ENCODE results near the gene BCL11B. TPM values are rescaled to one million over a fixed set of nuclear protein-coding genes. Genes with fewer than 3 reads are reported as not detected.
A peak's percentile ranks its signal among the peaks of the same experiment; 100 is the strongest.

BCL11B gene
- total RNA-seq, 4 donors from 2014 or later = under 0.01 to 1.1 (median 0.39) TPM

DNA sequence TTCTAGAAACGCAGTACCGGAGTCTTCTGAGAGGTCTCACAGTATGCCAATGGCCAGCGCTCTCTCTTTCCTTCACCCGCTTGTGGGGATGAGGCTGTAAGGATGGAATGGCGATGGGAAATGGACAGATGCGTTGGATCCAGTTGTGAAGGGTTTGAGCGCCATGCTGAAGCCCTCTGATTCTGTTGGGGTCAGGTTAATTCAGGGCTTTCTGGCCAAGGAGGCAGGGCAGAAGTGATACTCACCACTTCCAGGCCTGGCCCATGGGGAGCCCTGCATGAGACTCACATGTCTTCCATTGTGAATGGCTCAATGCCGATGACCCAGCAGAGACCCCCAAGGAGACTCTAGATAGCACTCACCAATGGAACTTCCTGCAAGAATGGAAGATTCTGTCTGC lies 114.3 kb downstream of the BCL11B start:
- H3K27ac ChIP-seq = no peak overlapping the region
- no peaks in the 10 kb centered on the region for H3K4me1 ChIP-seq
- H3K36me3 ChIP-seq = no peaks in the 10 kb centered on the region
- 86% methylated on average over 1 of the region's 8 CpGs; no CpG with 5 or more reads in 1 of the 2 donors for WGBS, 2 donors (ENCODE audit: low coverage in 1 of 2)
- ATAC-seq = no peak
- H3K4me3 ChIP-seq = no peak overlapping the region
- peaks cover 16% of the 10 kb centered on the region for H3K27me3 ChIP-seq
- H3K9me3 ChIP-seq = peaks cover 0 to 10% (median 0%) of the 10 kb centered on the region in 3 donors
- TF ChIP-seq EP300 (IDR thresholded peaks at IDR 0.05) (no peak), POLR2AphosphoS5 (IDR thresholded peaks at IDR 0.05) (no peak), POLR2A (IDR thresholded peaks at IDR 0.05) (no peak)
- TF ChIP-seq, protein P1, sequence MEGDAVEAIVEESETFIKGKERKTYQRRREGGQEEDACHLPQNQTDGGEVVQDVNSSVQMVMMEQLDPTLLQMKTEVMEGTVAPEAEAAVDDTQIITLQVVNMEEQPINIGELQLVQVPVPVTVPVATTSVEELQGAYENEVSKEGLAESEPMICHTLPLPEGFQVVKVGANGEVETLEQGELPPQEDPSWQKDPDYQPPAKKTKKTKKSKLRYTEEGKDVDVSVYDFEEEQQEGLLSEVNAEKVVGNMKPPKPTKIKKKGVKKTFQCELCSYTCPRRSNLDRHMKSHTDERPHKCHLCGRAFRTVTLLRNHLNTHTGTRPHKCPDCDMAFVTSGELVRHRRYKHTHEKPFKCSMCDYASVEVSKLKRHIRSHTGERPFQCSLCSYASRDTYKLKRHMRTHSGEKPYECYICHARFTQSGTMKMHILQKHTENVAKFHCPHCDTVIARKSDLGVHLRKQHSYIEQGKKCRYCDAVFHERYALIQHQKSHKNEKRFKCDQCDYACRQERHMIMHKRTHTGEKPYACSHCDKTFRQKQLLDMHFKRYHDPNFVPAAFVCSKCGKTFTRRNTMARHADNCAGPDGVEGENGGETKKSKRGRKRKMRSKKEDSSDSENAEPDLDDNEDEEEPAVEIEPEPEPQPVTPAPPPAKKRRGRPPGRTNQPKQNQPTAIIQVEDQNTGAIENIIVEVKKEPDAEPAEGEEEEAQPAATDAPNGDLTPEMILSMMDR (IDR thresholded peaks at IDR 0.05) = no peak

DNA sequence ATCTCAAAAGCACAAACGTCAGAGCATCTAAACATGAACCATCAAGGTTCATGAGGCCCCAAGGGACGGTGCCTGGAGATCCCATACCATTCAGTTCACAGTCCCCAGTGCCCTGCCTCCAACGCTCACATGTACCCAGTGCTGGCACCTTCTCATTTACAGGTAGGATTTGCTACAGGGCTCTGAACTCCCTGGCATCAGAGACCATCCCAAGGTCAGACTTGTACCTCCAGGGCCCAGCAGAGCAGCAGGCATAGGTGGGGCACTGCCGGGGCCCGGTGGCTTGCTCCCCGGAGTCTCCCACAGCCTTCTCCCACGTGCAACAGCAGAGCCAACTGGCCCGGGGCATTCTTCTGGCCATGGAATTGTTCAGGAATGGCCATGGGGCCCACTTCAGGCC lies 114.8 kb downstream of the BCL11B start:
- Histone ChIP-seq H3K27me3 (peaks cover 16% of the 10 kb centered on the region), H3K4me3 (no peak overlapping the region), H3K9me3 (peaks cover 0 to 10% (median 0%) of the 10 kb centered on the region in 3 donors), H3K36me3 (no peaks in the 10 kb centered on the region), H3K4me1 (no peaks in the 10 kb centered on the region), H3K27ac (no peak overlapping the region)
- no peak for ATAC-seq
- TF ChIP-seq EP300 (IDR thresholded peaks at IDR 0.05) (no peak), POLR2A (IDR thresholded peaks at IDR 0.05) (no peak), POLR2AphosphoS5 (IDR thresholded peaks at IDR 0.05) (no peak)
- TF ChIP-seq, protein P1 (IDR thresholded peaks at IDR 0.05) = no peak
- WGBS, 2 donors (ENCODE audit: low coverage in 1 of 2) = 57 to 100% methylated on average over 1 of the region's 8 CpGs

DNA sequence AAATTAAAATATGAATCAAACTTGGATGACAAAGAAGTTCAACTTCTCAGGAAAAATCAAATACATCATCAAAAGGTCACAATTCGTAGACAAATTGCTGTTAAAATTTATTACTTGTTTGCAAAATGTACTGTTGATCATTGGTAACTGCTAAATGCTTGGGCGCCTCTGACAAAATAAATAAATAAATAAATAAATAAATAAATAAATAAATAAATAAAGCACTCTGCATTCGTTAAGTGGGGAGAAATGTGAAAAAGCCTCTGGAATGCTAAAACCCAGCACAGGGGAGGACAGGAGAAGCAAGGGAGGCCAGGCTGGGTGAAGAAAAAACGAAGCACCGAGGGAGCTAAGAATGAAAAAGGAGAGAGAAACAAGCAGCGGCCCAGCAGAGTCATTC lies 115.2 kb downstream of the BCL11B start:
- no peak for TF ChIP-seq EP300 (IDR thresholded peaks at IDR 0.05)
- TF ChIP-seq, protein P1 (IDR thresholded peaks at IDR 0.05) = no peak
- TF ChIP-seq POLR2A (IDR thresholded peaks at IDR 0.05) = no peak
- no peak for TF ChIP-seq POLR2AphosphoS5 (IDR thresholded peaks at IDR 0.05)
- Histone ChIP-seq H3K36me3 (no peaks in the 10 kb centered on the region), H3K4me3 (no peak overlapping the region), H3K27ac (no peak overlapping the region), H3K4me1 (no peaks in the 10 kb centered on the region), H3K9me3 (peaks cover 0 to 10% (median 0%) of the 10 kb centered on the region in 3 donors), H3K27me3 (peaks cover 16% of the 10 kb centered on the region)
- no peak for ATAC-seq
- 86 to 90% methylated on average over 3 to 6 of the region's 6 CpGs for WGBS, 2 donors (ENCODE audit: low coverage in 1 of 2)

DNA sequence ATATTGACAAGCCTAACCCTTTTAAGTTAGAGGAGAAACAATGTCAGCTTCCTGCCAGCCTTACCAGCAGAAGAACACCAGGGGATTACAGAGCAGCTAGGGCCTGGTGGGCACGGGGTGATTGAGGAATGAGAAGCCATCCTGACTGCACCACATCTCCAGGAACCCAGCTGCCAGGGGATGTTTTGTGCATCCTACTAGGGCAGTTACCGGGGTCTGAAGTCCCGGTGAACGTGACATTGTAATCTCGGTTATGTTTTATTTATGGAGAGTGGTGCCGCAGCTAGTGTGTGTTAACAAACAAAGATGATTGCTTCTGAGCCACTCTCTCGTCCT lies 115.9 kb downstream of the BCL11B start:
- no peak for ATAC-seq
- Histone ChIP-seq H3K27ac (no peak overlapping the region), H3K36me3 (no peaks in the 10 kb centered on the region), H3K4me1 (no peaks in the 10 kb centered on the region), H3K27me3 (peaks cover 20% of the 10 kb centered on the region), H3K9me3 (peaks cover 0 to 3% (median 0%) of the 10 kb centered on the region in 3 donors), H3K4me3 (no peak overlapping the region)
- WGBS, 2 donors (ENCODE audit: low coverage in 1 of 2) = 64 to 75% methylated on average over 1 to 6 of the region's 7 CpGs
- TF ChIP-seq POLR2AphosphoS5 (IDR thresholded peaks at IDR 0.05) = no peak
- TF ChIP-seq POLR2A (IDR thresholded peaks at IDR 0.05) = no peak
- TF ChIP-seq, protein P1 (IDR thresholded peaks at IDR 0.05) = no peak
- TF ChIP-seq EP300 (IDR thresholded peaks at IDR 0.05) = no peak

DNA sequence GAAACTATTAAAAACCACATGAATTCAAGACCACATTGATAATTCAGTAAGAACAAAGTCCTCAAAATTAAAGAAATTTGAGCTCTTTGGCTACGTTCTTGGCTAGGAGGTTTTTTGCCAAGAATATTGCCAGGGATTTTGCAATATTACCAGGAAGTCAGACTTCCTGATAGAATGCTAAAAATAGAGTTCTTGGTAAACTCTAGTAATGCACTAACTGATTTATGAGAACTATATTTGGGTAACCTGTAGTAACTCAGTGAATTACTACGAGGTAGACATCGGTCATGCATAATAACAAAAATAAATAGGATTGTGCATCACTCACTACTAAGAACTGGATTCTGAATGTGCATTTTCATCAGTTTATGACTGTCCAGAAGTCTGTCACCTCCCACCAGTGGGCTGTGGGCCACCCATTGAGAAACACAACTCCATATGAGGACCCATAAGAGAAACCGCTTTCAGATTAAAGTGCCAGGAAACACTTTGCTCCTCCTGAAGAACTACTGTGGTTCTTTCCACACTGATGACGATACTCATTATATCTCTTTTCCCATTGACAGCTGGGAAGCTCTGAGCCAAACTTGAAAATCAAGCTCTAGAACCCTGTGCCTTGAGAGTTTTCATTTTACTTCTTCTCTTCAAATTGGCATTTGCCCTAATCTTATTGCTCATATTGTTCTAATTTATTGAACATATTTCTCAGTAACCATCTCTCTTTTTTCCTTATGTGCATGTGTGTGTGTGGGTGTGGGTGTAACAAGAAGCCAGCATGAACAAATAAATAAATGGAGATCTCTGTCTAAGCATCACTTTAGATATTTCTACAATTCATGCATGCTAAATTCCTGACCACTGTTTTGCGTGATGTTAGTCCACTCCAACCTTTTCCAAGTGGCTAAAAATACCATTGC lies 116.6 kb downstream of the BCL11B start:
- WGBS, 2 donors (ENCODE audit: low coverage in 1 of 2) = 58 to 61% methylated on average over 5 to 6 of the region's 6 CpGs
- TF ChIP-seq POLR2A (IDR thresholded peaks at IDR 0.05) = no peak
- TF ChIP-seq POLR2AphosphoS5 (IDR thresholded peaks at IDR 0.05) = peak; percentile 37
- ATAC-seq = no peak

More for the DNA sequence above, 116.6 kb downstream of the BCL11B start:
- no peak overlapping the region for H3K4me3 ChIP-seq
- no peak overlapping the region for H3K27ac ChIP-seq
- peaks cover 21% of the 10 kb centered on the region for H3K27me3 ChIP-seq
- H3K9me3 ChIP-seq = no peaks in the 10 kb centered on the region
- no peaks in the 10 kb centered on the region for H3K4me1 ChIP-seq
- H3K36me3 ChIP-seq = no peaks in the 10 kb centered on the region

All from gastroesophageal sphincter (tissue), 4 donors.